ENCODE data around the gene MPHOSPH10. TPM values are rescaled to one million over a fixed set of nuclear protein-coding genes. Genes with fewer than 3 reads are reported as not detected.
"Not testable (repeated sequence)": the region's sequence is repeated elsewhere in the genome, so short reads cannot be mapped to it uniquely, and the experiment has no call there.

The MPHOSPH10 gene
- total RNA-seq, 1 donor from 2014 or later, result 26.9 TPM

DNA sequence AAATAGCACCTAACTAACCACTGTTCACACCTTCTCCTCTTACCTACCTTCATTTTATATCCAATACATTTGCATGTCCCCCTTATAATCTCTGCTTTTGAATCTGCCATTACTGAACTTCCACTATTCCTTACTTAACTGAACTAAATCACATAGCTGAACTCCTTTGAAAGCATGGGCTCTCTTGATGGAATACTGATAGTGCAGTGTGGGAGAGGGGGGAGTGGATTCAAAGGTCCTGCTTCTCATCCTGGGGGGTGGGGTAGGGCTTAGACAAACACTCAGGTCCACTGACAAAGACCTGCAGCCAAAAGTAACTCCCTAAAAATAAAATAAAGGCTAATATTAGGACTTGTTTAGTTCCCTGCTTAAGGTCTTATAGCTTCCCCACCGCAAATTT is 9.0 kb upstream of the MPHOSPH10 start:
- no peak for DNase-seq (ENCODE audit: low spot score)

- no peak for DNase-seq (ENCODE audit: low spot score)
Measured at GRCh38 chr2:71122387-71123298, 7.8 kb upstream of the MPHOSPH10 start.

DNA sequence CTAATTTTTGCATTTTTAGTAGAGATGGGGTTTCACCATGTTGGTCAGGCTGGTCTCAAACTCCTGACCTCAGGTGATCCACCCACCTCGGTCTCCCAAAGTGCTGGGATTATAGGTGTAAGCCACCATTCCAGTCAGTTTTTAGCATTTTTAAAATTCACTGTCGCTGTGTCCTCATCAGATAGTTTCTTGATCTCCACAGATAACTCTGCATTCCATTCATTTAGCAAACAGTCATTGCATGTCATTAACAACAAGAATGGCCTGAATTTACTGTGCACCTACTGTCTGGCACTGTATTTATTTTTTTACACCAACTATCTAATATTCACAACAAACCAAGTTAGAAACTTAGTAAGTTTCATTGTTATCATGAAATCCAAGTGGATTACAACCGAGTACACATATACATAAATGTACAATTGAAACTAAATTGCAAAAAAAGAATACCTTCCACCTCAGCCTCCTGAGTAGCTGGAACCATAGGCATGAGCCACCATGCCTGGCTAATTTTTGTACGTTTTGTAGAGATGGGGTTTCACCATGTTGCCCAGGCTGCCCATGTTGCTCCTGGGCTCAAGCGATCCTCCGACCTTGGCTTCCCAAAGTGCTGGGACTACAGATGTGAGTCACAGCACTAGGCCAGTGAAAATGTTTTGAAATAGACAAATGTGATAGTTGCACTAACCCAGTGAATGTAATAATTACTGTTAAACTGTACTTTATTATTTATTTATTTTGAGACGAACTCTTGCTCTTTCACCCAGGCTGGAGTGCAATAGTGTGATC is 4.7 kb upstream of the MPHOSPH10 start:
- DNase-seq (ENCODE audit: low spot score), result no peak

GRCh38 chr2:71126957-71127356 is 3.5 kb upstream of the MPHOSPH10 start:
- no peak for DNase-seq (ENCODE audit: low spot score)

DNA sequence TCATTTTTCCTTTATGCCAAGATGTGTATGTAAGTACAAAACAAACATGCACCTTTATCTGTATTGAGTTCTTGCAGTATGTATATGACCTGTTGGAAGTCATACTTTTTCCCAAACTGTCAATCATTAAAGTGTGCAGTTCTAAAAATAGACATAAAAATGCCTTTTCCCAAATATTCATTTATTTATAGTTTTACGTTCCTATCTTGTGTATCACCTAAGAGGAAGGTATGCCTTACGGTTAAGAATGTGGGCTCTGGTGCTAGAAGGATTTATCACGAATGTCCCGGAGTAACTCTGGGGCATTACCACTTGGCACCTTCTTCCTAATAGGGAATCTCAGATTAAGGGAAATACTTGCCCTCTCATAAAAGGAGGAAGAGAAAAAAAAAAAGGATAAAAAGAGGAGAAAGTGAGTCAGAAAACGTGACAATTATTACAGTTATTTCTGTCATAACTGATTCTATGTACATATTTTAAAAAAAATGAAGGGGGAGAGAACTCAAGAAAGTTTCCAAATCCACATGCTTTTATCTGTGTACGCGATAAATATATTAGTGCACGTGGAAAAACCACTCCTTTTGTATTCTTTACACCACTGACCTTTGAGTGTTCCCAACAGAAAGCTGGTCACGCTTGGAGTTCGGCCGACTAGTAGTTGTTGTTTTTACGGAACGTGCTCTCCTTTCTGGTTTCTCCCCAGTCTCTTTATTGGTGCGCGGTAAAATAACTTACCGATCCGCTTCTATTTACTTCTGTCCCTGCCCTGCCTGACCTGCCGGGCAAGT is 1.1 kb upstream of the MPHOSPH10 start:
- no peak for DNase-seq (ENCODE audit: low spot score)

- DNase-seq (ENCODE audit: low spot score), result no peak
Measured at GRCh38 chr2:71129902-71130151, 607 bp upstream of the MPHOSPH10 start.

- DNase-seq (ENCODE audit: low spot score), result no peak
Measured at GRCh38 chr2:71130905-71131244, 441 bp downstream of the MPHOSPH10 start.

- DNase-seq (ENCODE audit: low spot score), result not testable (repeated sequence)
Measured at GRCh38 chr2:71131387-71132166, 1.1 kb downstream of the MPHOSPH10 start.

DNA sequence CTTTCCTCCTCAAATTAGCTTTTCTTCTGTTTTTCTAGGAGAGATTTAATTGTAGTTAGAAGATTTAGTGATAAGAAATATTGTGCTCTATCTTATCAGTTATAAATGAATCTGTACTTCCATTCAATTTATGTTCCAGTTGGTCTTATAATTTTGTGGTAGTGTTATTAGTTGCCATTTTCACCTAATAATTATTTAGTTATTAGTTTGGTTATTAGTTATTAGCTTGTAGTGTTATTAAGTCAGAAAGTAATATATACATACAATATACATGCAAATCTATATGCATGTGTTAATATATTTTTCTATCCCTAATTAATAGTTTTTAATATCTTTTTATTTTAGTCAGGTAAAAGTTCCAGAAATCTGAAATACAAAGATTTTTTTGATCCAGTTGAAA is 3.2 kb downstream of the MPHOSPH10 start:
- DNase-seq (ENCODE audit: low spot score), result no peak

DNA sequence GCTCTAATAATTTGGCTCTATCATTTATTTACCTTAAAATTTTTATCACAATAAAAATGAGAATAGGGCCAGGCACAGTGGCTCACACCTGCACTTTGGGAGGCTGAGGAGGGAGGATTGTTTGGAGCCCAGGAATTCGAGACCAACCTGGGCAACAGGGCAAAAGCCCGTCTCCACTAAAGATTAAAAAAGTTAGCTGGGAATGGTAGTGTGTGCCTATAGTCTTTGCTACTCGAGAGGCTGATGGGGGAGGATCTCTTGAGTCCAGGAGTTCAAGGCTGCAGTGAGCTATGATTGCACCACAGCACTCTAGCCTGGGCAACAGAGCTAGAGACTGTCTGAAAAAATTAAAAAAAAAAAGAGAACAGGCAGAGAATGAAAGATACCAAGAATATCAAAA is 5.7 kb downstream of the MPHOSPH10 start:
- no peak for DNase-seq (ENCODE audit: low spot score)

DNA sequence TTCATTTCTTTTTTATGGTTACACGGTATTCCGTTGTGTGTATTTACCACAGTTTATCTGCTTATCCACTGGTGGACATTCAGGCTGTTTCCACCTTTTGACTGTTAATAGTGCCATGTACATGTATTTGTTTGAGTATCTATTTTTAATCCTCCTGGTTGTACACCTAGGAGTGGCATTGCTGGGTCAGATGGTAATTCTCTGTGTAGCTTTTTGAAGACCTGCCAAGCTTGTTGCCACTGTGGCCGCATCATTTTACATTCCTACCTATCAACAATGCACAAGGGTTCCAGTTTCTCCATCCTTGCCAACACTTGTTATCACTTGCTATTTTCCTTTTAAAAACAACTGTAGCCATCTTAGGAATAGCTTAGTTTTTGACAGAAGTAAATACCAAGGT is 13.3 kb downstream of the MPHOSPH10 start:
- DNase-seq (ENCODE audit: low spot score), result no peak

- DNase-seq (ENCODE audit: low spot score), result no peak
Measured at GRCh38 chr2:71148506-71149063, 18.2 kb downstream of the MPHOSPH10 start.

GRCh38 chr2:71150082-71150816 is 19.8 kb downstream of the MPHOSPH10 start:
- DNase-seq (ENCODE audit: low spot score), result no peak

DNA sequence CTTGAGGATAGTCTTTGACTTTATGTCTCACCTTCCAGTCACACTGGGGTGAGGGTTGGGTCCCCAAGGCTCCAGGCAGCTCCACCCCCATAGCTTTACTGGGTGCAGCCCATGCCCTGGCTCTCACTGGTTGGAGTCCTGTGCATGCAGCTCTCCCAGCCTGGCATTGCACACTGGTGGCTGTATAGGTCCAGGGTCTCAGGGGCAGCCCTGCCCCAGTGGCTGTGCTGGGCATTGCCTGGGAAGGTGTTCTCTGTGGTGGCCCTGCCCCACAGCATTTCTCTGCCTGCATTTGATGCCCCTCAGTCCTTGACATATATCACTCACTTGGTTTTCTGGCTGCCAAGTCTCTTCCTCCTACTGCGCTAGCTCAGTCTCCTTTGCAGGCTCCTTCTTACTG is 21.2 kb downstream of the MPHOSPH10 start:
- DNase-seq (ENCODE audit: low spot score), result no peak

- no peak for DNase-seq (ENCODE audit: low spot score)
Measured at GRCh38 chr2:71153585-71154224, 23.3 kb downstream of the MPHOSPH10 start.

DNA sequence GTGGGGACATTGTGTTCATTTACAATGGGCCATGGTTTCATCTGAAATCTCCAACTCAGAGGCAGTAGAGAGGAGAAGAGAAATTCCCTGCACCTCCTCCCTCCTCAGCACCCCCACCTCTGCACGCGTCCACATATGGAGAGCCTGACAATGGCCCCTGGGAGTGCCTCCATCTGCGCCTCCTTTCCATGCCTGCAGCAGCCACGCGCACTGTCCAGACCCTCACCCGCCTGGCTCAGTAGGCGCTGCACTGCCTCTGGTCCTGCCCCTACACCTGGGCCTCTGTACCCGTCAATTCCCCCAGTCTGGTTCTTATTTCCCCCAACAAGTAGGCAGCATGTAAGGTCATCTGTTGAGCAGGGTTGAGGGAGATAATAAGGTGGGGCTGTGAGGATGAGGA is 23.8 kb downstream of the MPHOSPH10 start:
- no peak for DNase-seq (ENCODE audit: low spot score)

GRCh38 chr2:71154798-71155197 is 24.4 kb downstream of the MPHOSPH10 start:
- DNase-seq (ENCODE audit: low spot score), result no peak

DNA sequence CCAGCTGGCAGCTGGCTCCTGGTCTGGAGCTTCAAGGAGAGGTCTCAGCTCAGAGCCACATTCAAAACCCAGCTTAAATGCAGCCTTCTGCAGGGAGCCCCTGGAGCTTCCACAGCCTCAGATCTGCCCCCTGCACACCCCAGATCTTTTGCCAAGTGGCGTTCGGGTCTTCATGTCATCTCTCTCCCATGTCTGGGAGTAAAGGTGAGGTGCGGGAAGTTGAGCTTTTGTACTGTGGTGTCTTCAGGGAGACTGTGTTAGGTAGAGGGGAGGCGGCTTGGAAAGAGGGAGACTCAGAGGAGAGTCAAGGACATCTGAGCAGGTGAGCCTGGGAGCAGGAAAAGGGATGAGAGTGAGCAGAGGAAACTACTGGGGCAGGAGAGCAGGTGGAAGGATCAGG is 25.4 kb downstream of the MPHOSPH10 start:
- DNase-seq (ENCODE audit: low spot score), result no peak

DNA sequence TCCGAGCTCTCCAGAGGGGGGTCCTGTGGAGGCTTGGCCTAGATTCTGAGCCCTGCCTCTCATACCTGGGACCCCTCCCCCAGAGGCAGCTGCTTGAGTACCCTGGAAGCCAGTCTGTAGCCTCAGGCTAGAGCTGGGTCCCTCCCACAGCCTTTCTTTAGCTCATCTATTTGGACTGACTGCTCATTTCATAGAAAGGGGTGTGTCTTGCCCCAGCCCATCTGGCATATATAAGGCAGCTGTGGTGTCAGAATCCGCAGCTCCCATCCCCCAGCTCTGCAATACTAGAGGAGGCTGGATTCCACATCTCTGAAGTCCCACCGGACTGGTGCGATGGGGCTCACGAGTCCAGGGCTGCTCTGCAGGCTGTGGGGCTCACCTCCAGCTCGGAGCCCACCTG is 26.1 kb downstream of the MPHOSPH10 start:
- DNase-seq (ENCODE audit: low spot score), result no peak
